GM18861 (cell line): ENCODE results near the gene KIFC1.

Experiments
- ATAC-seq: cut with Tn5 transposase; IDR thresholded peaks from one replicate; pipeline ENCODE4 v1.9.1; 2021; ENCODE audit not compliant: unreplicated experiment

Gene KIFC1

DNA sequence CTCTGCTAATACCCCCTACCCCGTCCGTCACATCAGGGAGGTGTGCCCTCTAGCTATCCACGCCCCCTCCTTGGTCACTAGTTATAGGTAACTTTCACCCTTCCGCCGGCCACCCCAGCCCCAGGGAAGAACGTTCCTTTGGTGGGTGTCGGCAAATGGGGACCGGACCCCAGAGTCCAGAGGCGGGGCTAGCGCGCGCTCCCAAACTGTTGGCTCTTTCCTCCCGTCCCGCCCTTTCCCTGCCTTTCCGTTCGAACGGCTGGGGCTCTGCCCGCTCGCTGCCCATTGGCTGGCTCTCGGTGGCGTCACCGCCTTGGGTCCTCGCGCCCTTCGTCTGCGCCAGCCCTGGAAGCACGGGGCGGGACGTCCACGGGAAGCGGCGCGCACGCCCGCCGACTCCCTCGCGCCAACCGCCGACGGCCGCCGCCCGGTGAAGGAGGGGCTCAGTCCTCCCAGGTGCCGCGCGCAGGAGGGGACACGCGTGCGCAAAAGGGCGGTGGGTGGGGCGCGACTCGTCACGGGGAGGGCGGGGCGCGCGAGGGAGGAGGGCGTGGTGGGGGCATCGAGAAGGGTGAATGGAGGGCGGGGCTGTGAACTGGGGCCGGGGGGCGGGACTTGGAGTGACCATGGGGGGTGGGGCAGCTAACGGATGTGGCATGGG lies 18.6 kb downstream of the KIFC1 start:
- peak; percentile 80 for ATAC-seq

DNA sequence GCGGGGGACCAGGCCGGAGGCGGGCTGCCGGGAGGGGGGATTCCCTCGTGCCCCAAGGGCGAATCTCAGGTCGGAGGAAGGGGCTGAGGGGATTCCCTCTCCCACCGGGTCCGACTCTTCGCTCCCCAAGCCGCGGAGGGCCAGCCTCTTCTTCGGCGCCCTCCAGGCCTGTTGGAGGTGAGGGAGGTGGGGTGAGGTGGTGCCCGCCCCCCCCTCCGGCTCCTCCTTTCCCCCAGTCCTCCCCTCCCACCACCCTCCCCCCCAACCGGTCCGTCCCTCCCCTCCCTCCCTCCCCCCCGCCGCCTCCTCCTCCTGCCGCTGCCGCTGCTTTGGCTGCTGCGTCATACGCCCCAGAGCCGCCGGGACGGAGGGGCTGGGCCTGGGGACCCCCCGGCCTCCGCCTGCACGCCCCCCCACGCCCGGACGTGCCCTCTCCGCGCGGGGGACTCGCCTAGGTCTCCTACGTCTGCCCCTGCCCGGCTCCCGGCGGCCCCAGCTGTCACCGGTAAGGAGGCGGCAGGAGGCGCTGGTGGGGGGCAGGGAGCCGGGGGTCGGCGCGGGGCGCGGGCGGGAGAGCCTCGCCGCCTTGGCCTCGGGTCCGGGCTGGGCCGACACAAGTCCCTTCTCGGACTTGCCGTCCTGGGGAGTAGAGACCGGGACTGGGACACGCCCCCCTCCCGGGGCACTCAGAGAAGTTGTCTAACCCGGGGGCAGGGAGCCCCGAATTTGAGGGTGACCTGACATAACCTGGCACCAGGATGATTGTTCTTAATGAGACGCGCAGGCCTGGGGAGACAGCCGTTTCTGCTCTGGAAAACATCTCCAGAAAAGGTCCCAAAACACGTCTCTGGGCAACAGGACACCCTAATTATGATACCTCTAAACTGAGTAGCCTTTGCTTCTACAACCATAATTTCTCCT lies 19.3 kb downstream of the KIFC1 start, which contains the start of gene PHF1:
Gene PHF1, plus strand, starts transcription at position 304 of the 921 bp plus-strand sequence. CDS start 1,250 bp downstream, outside the sequence.
- peak; percentile 28 for ATAC-seq

DNA sequence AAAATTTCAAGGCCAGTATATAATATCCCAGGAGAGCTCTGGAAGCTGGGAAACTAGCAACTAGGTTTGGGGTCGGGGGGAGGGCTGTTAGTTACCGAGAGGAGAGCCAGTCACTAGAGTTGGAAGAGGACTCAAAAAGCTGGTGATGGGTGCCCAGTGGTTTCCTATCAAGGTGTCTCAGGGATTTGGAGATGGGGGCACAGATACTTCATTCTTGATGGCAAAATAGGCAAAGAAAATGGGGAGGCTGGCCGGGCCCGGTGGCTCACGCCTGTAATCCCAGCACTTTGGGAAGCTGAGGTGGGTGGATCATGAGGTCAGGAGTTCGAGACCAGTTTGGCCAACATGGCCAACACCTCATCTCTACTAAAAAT lies 20.0 kb downstream of the KIFC1 start:
- ATAC-seq: no peak

DNA sequence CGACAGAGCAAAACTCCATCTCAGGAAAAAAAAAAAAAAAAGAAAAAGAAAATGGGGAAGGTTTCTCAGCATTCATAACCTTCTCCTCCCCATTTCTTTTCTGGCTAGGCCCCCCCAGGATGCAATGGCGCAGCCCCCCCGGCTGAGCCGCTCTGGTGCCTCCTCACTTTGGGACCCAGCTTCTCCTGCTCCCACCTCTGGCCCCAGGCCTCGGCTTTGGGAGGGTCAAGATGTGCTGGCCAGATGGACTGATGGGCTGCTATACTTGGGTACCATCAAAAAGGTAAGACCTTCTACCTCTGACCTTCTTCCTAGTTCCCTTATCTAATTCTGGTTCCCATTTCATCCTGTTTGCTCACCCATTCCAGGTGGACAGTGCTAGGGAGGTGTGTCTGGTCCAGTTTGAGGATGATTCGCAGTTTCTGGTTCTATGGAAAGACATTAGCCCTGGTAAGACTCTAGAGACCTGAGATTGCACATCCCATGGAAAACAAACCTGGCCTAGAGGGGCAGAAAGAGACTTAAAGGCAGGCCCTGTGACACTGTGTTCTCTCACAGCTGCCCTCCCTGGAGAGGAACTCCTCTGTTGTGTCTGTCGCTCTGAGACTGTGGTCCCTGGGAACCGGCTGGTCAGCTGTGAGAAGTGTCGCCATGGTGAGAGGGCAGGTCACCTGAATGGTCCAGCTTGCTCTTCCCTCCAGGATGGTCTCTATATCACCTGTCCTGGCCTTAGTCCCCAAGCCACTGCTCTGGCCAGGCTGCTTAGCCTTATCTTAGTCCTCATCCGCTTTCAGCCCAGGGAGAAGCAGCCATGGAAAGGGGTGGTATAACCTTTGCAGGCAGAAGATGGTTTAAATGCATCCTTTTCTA lies 20.8 kb downstream of the KIFC1 start:
- ATAC-seq: no peak

DNA sequence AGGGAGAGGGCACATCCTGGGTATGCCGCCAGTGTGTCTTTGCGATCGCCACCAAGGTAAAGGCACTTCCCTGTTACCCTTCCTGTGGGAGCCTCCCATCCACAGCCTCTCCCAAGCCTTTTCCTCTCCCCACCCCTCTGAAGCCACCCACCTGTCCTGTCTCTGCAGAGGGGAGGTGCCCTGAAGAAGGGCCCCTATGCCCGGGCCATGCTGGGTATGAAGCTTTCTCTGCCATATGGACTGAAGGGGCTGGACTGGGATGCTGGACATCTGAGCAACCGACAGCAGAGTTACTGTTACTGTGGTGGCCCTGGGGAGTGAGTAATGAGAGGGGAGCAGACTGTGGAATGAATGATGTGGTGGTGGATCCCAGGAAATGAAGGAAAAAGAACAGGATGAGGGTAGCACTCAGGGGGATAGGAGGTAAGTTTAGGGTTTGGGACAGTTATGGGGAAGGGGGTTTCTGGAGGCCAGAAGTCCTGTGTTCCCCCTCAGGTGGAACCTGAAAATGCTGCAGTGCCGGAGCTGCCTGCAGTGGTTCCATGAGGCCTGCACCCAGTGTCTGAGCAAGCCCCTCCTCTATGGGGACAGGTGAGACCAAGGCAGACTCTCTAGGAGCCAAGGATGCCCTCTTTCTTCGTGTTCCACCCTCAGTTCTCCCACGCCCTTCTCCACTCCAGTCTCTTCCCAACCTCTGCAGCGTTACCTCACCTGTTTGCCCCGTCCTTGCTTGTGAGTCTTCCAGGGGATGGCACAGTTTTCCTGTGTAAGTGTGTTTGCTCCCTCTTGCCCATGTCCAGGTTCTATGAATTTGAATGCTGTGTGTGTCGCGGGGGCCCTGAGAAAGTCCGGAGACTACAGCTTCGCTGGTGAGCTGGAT lies 21.9 kb downstream of the KIFC1 start:
- ATAC-seq: no peak

DNA sequence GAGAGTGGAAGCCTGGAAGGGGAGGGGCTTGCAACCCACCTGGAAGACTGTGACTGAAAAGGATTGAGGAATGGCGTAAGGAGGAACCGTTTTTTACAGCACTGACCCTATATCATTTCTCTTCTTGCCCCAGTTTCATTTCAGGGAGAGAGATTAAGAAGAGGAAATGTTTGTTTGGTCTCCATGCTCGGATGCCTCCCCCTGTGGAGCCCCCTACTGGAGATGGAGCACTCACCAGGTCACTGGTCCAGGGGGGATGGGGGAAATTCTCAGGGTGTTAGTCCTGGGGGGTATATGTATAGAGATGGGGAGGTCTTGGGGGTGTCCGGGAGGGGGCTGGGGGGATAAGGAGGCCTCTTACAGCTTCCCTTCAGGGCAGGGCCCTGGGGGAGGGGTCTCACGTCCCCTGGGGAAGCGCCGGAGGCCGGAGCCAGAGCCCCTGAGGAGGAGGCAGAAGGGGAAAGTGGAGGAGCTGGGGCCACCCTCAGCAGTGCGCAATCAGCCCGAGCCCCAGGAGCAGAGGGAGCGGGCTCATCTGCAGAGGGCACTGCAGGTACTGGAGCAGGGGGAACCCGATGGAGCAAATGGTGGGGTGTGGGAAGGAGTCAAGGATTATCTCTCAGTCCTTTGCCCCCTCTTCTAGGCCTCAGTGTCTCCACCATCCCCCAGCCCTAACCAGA lies 23.1 kb downstream of the KIFC1 start:
- no peak for ATAC-seq

DNA sequence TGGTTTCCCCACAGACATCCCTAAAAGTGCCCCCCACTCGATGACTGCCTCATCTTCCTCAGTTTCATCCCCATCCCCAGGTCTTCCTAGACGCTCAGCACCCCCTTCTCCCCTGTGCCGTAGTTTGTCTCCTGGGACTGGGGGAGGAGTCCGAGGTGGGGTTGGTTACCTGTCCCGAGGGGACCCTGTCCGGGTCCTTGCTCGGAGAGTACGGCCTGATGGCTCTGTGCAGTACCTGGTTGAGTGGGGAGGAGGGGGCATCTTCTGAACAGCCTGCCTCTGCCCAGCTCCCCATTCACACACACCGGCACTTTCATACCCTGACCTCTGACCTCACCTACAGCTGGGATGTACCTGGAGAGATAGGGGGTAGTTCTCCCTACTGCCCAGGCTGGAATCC lies 24.2 kb downstream of the KIFC1 start:
- ATAC-seq: no peak

DNA sequence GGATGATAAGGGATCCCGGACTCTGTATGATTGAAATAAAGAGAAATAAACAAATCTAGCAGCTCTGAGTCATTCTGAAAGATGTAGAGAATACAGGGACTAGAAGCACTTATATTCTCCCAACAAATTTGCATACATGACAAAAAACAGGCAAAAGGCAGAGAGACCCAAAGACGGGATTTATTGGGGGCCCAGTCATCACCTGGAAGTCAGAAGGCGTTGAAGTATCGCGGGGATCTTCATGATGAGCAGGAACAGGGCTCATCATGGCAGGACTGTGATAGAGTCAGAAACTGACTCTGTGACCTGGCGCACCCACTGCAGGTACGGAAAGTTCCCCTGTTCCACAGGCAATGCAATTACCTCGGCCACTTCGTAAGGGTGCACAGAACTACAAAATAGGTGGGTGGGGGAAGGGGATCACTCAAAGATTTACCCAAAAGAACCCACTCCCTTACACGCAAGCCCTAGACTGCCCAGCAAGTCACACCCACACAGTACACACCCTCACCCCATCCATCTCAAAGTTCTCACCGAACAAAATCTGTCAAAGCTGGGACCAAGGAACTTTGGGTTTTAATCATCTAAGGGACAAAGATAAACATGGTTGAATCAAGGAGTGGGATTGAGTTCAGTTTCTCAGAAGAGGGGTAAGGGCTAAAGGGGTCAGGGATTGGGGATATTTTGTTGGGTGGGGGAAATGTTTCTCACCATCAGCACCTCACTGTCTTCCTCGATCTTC lies 24.9 kb downstream of the KIFC1 start:
- no peak for ATAC-seq

DNA sequence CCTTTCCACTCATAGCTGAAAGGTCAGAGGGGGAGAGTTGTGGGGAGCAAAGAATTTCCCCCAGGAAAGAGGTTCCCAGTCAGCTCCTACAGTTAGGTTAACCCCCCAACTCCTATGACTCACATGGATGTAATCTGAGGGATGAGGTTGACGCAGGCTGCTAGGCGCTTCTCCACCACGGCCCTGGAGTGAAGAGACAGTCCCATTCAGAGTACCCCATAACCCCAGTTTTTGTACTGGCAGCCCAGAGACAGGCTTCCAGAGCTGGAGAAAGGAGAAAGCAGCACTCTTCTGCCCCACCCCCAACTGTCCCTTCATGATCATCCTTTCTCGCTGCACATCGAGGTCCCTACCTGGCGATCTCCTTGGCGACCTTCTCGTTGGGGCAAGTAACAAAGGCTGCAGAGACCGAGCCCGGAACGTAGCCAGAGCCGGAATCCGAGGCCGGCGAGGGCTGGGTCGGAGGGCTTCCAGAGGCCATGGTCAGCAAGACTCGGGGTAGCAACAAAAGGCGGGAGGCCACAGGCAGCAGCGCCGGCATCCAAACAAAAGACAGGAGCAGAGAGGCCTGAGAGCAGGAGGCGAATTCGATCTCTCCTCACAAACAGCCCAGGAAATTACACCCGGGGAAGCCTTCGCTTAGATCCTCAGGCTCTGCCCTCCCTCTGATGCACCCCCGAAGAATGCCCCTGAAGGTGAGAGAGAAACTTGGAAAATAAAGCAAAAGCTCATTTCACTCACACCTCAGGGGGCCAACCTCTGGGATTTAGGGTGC lies 25.7 kb downstream of the KIFC1 start:
- ATAC-seq: no peak

DNA sequence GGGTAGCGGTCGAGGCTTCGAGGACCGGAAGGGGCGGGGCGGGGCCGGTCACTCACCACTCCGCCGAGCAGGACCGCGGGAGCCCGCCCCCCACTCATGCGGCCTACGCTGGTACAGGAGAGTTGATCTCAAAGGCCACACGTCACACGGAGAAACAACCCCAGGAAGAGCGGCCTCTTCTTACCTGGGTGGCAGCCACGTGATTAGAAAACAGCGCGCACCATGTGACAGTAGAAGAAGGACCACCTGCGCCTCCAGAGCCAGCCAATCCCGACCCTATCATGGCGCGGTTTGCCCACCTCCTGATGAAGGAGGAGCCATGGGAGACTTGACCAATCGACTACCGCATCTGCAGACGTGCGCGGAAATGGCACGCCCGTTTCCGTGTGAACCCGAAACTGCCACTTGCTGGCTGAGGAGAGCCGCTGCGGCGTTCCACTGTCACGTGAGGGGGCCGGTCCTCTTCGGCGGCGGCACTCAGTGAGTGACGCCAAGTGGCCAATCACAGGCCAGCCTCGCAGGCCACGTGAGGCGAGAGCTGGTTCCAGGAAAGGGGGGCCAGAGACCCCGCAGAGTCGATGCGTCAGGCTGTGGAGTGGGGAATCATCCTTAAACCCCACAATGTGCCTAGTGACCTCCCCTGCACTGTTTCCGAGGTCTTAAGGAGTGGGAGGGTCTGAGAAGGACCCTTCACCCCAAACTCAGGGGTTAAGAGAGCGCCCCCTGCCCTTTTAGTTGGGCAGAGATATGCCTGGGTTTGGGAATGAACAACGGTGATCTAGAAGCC lies 26.5 kb downstream of the KIFC1 start, which contains the start of gene CUTA:
Gene CUTA, minus strand, starts transcription at position 205 of the 787 bp plus-strand sequence. Its CDS starts 107 bp downstream, at position 98.
- peak; percentile 75 for ATAC-seq

DNA sequence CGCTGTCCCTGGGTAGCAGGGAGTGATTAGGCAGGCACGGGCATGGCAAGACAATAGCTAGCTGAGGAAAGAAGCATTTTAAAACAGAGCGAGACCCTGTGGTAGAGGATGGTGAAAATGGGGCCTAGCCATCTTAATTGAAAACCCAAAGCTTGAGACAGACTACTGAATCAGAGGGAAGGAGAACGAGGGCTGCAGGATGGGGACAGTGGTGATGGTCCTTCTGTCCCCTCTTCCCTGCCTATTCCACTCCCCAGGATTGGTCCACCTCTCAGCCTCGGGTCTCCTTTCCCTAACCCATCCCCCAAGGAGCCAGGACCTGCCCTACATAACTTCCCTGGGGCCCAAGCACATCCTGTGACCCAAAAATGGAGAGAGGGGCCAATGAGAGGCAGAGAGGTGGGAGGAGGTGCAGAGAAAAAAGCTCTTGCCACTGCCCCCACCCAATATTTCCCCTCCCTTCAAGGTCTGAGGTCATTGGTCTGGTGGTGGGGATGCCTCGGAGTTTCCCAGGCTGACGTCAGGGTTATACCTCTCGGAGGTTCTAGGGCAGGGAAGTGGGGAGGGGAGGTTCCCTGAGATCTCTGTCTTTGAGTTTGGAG lies 27.2 kb downstream of the KIFC1 start:
- ATAC-seq: no peak

DNA sequence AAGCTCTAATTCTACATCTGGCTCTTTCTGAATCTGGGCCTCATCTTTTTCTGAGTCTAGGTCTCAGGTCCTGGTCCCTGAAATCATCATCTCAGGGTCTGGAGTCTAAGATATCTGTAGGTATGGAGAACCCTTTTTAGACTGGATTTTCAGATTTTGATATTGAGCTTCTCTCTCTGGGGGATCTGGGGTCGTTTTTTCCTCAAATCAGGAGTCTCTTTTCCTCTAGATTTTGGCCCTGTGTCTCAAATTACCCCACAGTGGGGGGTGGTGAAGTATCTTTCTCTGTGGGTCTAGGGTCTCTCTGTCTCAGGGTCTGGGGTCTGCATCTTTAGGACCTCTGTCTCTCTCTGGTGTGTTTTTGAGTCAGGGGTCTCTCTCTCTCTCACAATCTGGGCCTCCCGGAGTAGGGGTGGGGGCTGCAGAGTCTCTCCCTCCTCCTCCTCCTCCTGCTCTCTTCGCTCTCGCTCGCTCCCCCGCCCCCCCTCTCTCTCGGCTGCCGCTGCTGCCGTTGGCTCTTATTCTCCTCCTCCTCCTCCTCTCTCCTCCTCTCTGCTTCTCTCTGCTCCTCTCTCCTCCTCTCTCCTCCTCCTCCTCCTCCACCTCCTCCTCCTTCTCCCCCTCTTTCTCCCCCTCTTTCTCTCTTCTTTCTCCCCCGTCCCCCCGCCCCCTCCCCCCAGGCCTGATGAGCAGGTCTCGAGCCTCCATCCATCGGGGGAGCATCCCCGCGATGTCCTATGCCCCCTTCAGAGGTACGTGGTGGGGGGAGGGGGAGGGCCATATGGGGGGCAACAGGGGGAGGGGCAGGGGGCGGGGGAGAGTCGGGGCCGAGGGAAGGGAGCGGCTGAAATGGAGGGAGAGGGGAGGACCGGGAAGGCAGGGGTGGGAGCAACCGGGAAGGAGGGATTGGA lies 28.2 kb downstream of the KIFC1 start, which contains the start of gene SYNGAP1:
Gene SYNGAP1, plus strand, starts transcription at position 486 of the 911 bp plus-strand sequence. Its CDS starts 200 bp downstream, at position 686.
- ATAC-seq: no peak

DNA sequence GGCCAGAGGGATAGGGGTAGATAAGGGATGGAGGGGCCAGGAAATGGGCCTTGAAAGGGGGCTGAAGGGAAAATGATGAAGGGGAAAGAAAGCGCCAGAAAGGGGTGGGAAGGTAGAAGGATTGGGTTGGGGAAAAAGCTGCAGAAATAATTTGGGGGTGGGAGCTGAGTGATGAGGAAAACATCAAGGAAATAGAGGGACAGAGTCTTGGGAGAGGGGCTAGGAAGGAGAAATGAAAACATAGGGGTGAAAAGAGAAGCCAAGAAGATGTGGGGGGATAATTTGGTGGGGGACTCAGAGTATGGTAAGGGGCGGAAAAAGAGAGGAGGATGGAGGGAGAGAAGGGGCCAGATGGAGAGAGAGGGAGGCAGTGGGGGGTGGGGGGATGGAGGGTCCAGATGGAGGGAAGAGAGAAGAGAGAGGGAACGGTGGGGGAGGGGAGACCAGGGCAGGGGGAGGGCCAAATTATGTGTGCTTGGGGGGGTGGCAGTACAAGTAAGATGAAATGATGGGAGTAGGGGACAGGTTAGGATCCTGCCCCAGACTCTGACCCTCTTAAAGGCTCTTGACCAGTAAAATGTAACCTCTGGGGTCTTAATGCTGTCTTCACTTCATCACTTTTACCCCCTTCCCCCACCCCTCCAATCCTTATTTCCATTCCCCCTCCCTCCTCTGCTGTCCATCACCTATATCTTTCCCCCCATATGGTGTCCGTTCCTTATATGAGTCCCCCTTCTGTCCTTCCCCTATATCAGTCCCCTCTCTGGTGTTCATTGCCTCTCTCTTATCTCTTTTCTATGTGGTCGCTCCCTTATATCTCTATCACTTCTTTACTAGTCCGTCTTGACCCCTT lies 29.1 kb downstream of the KIFC1 start:
- ATAC-seq: no peak

DNA sequence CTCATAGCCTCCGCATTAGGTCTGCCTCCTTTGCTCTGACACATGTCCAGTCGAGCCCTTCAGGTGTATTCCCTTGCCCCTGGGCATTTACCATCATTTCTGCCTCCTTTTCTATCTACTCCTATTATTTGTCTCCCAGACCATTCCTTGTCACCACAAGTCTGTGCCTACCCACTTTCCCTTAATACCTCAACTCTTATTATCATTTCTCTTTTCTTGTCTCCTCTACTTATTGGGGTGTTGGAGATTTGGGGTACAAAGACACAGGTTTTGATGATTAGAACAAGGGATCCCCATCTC lies 29.7 kb downstream of the KIFC1 start:
- ATAC-seq: no peak

DNA sequence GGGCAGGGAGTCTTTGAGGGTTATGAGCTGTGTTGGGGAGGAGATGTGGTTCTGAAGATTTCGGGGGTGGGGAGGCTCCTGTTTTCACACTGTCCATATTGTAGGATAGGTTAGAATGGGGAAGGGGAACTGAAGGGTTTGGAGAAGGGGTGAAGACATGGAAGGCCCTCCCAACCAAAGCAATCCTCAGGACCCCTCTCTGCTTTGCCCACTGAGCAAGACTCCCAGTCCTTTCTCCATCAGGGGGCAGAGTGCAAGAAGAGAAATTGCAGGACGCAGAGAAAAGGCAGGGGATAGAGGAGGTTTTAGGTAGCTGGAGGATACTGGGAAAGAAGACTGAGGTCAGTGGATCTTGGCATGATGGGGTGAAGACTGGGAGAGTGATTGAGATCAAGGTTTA lies 32.2 kb downstream of the KIFC1 start:
- no peak for ATAC-seq
